ENCODE results near the gene ZBTB20. TPM values are rescaled to one million over a fixed set of nuclear protein-coding genes. Genes with fewer than 3 reads are reported as not detected.

The ZBTB20 gene
- total and polyA plus RNA-seq, 2 donors (not counting 1 experiment from before 2014, with no cell fraction given), result 4.0 to 123 TPM

DNA sequence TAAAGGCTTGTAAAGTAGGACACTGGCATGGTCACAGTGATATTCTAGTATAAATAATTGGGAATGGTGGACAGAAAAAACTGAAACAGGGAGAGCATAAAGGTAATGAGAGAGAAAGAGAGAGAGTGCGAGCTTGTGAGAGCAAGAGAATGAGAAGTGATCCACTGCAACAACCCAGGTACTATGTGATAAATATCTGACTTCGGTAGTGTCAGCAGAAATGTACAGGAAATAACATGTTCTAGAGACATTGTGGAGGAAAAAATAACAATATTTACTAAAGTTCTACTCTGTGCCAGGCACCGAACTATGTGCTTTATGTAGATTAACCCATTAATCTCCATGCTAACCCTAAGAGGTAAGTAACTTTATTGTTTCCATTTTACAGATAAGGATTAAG, 425.9 kb downstream of the ZBTB20 start:
- no peak overlapping the region for H3K9ac ChIP-seq (ENCODE audit: low read length)
- H3K4me2 ChIP-seq (replicated peaks; ENCODE audit: low read depth, low read length, poor library complexity, severe bottlenecking), result no peak overlapping the region
- ChIA-PET CTCF (interaction anchor here (2.0 kb wide), 1 partner anchor 9 kb away, joined by 4 read pairs; no protein-coding TSS in a partner anchor), POLR2A (no interaction called here)
- no peak overlapping the region for H3K27ac Mint-ChIP-seq
- H3K36me3 ChIP-seq (replicated peaks in 1 of 2; ENCODE audit: control extremely low read depth in 1 of 2, control insufficient read depth in 1 of 2, extremely low read depth in 1 of 2, insufficient read depth in 2 of 2, low read length in 1 of 2), result no peaks in the 10 kb centered on the region
- H3K4me1 ChIP-seq (ENCODE audit: control insufficient read depth in 2 of 2, insufficient read depth in 2 of 2, low read length in 2 of 2), result no peaks in the 10 kb centered on the region
- H3K27me3 Mint-ChIP-seq, result no peaks in the 10 kb centered on the region
- TF ChIP-seq EZH2 (IDR thresholded peaks at IDR 0.05; ENCODE audit: borderline replicate concordance, insufficient read depth, low read depth, low read length, poor library complexity, severe bottlenecking), result no peak
- TF ChIP-seq, protein P1, sequence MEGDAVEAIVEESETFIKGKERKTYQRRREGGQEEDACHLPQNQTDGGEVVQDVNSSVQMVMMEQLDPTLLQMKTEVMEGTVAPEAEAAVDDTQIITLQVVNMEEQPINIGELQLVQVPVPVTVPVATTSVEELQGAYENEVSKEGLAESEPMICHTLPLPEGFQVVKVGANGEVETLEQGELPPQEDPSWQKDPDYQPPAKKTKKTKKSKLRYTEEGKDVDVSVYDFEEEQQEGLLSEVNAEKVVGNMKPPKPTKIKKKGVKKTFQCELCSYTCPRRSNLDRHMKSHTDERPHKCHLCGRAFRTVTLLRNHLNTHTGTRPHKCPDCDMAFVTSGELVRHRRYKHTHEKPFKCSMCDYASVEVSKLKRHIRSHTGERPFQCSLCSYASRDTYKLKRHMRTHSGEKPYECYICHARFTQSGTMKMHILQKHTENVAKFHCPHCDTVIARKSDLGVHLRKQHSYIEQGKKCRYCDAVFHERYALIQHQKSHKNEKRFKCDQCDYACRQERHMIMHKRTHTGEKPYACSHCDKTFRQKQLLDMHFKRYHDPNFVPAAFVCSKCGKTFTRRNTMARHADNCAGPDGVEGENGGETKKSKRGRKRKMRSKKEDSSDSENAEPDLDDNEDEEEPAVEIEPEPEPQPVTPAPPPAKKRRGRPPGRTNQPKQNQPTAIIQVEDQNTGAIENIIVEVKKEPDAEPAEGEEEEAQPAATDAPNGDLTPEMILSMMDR (IDR thresholded peaks at IDR 0.05), result no peak
- H3K4me1 Mint-ChIP-seq, result no peaks in the 10 kb centered on the region
- DNase-seq (no peak), ATAC-seq (ENCODE audit: low read depth) (no peak)
- H4K20me1 ChIP-seq (ENCODE audit: control insufficient read depth, insufficient read depth, low read length, poor library complexity, severe bottlenecking), result no peaks in the 10 kb centered on the region
- no peak overlapping the region for H2AFZ ChIP-seq (ENCODE audit: insufficient read depth, low read depth, low read length, poor library complexity, severe bottlenecking)
- H3K4me3 ChIP-seq (ENCODE audit: control extremely low read depth in 1 of 5, extremely low read depth in 1 of 5, insufficient read depth in 1 of 5, low read depth in 2 of 5, low read length in 4 of 5), result no peak overlapping the region
- H3K27ac ChIP-seq (ENCODE audit: low read length in 2 of 2), result no peak overlapping the region
- no peaks in the 10 kb centered on the region for H3K27me3 ChIP-seq (replicated peaks in 1 of 4; ENCODE audit: control extremely low read depth in 1 of 4, control insufficient read depth in 3 of 4, insufficient read depth in 4 of 4, low read length in 3 of 4)
- intact Hi-C loops (cut with micrococcal nuclease), result no loop called here
- WGBS (ENCODE audit: insufficient coverage), result 100% methylated on average over 1 of the region's 3 CpGs
- no peaks in the 10 kb centered on the region for H3K9me3 Mint-ChIP-seq (ENCODE audit: insufficient read depth)
- H3K9me3 ChIP-seq (ENCODE audit: control extremely low read depth in 1 of 3, control insufficient read depth in 2 of 3, insufficient read depth in 1 of 3, low read length in 2 of 3), result peaks cover 0 to 1% (median 0%) of the 10 kb centered on the region in 3 donors
- H3K4me3 Mint-ChIP-seq, result no peak overlapping the region
- H3K79me2 ChIP-seq (ENCODE audit: control insufficient read depth, insufficient read depth, low read length), result no peaks in the 10 kb centered on the region

DNA sequence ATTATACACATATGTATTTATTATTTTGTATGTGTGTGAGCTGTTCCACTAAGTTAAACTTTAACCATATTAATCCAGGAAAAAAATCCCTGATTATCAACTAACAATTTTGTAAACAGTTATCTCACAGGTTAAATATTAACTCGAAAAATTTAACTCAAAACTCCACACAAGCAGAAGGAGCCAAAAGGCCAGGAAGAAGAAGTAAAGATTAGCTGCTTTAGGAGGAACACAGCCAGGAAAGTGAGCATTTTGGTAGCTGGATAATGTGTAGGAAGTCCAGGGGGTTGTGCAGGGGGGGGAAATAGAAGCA, 428.2 kb downstream of the ZBTB20 start:
- ChIA-PET CTCF (interaction anchor here (1.1 kb wide), 1 partner anchor 192 kb away, joined by 3 read pairs; no protein-coding TSS in a partner anchor), POLR2A (no interaction called here)
- Mint-ChIP-seq H3K27me3 (no peaks in the 10 kb centered on the region), H3K27ac (no peak overlapping the region), H3K4me3 (no peak overlapping the region), H3K4me1 (no peaks in the 10 kb centered on the region), H3K9me3 (ENCODE audit: insufficient read depth) (no peaks in the 10 kb centered on the region)
- WGBS (ENCODE audit: insufficient coverage), result no CpG with 5 or more reads among the region's 1 CpG
- Histone ChIP-seq H3K9me3 (ENCODE audit: control extremely low read depth in 1 of 3, control insufficient read depth in 2 of 3, insufficient read depth in 1 of 3, low read length in 2 of 3) (no peaks in the 10 kb centered on the region), H3K27me3 (replicated peaks in 1 of 4; ENCODE audit: control extremely low read depth in 1 of 4, control insufficient read depth in 3 of 4, insufficient read depth in 4 of 4, low read length in 3 of 4) (no peaks in the 10 kb centered on the region), H2AFZ (ENCODE audit: insufficient read depth, low read depth, low read length, poor library complexity, severe bottlenecking) (no peak overlapping the region), H3K4me3 (ENCODE audit: control extremely low read depth in 1 of 5, extremely low read depth in 1 of 5, insufficient read depth in 1 of 5, low read depth in 2 of 5, low read length in 4 of 5) (no peak overlapping the region), H3K27ac (ENCODE audit: low read length in 2 of 2) (no peak overlapping the region), H3K79me2 (ENCODE audit: control insufficient read depth, insufficient read depth, low read length) (no peaks in the 10 kb centered on the region), H3K4me2 (replicated peaks; ENCODE audit: low read depth, low read length, poor library complexity, severe bottlenecking) (no peak overlapping the region), H3K9ac (ENCODE audit: low read length) (no peak overlapping the region), H4K20me1 (ENCODE audit: control insufficient read depth, insufficient read depth, low read length, poor library complexity, severe bottlenecking) (no peaks in the 10 kb centered on the region), H3K4me1 (ENCODE audit: control insufficient read depth in 2 of 2, insufficient read depth in 2 of 2, low read length in 2 of 2) (no peaks in the 10 kb centered on the region), H3K36me3 (replicated peaks in 1 of 2; ENCODE audit: control extremely low read depth in 1 of 2, control insufficient read depth in 1 of 2, extremely low read depth in 1 of 2, insufficient read depth in 2 of 2, low read length in 1 of 2) (no peaks in the 10 kb centered on the region)
- DNase-seq, result no peak
- no peak for ATAC-seq (ENCODE audit: low read depth)
- TF ChIP-seq EZH2 (IDR thresholded peaks at IDR 0.05; ENCODE audit: borderline replicate concordance, insufficient read depth, low read depth, low read length, poor library complexity, severe bottlenecking), result no peak
- TF ChIP-seq, protein P1 (IDR thresholded peaks at IDR 0.05), result no peak
- intact Hi-C loops (cut with micrococcal nuclease), result no loop called here

Measured in B cell (primary cell).